ENCODE data around the gene INVS.
"Not testable (repeated sequence)": the region's sequence is repeated elsewhere in the genome, so short reads cannot be mapped to it uniquely, and the experiment has no call there.

Gene INVS

DNA sequence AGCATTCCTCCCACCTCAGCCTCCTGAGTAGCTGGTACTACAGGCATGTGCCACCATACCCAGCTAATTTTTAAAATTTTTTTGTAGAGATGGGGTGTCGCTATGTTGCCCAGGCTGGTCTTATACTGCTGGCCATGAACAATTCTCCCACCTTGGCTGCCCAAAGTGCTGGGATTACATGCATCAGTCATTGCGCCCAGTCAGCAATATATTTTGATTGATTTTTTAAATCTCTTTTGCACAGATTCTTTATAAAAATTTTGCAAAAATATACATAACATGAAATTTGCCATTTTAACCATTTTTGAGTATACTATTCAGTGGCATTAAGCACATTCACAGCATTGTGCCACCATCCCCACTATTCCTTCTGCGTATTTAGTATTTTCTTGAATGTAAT, 94.0 kb downstream of the INVS start:
- no peak for DNase-seq (ENCODE audit: low spot score)

DNA sequence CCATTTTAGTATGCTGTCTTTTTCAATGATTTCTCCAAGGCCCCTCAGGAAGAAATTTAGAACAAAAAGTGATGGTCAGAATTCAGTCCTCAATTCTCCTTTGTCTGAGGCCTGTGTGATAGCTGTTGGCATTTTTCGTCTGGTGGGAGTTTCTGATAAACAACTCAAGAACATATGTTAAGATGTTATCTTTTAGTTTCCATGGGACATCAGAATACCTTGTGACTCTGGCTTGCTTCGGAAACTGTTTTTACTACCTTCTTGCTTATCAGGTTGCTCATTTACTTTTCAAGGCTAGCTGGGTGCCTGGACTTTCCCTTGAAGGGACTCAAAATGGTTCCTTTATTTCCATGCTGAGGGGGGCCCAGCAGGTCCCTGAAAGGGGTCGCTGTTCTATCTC, 97.2 kb downstream of the INVS start:
- peak; percentile 32 for DNase-seq (ENCODE audit: low spot score)

DNA sequence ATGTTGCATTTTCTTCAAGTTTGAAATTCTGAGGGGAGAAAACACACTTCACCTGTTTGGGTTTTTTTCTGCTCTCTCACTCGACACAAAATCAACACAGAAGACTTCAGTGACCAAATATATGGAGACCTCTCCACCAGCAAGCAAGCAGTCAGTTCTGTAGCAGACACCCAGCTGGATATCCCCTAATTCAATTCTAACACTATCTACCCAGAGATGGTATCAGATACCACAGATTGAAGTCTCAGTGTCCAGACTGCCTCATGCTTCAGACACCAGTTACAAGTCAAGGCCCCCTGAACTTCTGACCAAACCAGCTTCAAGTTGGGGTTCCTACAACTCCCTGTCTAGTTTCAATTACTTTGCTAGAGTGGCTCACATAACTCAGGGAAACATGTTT, 97.8 kb downstream of the INVS start:
- peak; percentile 84 for DNase-seq (ENCODE audit: low spot score)

DNA sequence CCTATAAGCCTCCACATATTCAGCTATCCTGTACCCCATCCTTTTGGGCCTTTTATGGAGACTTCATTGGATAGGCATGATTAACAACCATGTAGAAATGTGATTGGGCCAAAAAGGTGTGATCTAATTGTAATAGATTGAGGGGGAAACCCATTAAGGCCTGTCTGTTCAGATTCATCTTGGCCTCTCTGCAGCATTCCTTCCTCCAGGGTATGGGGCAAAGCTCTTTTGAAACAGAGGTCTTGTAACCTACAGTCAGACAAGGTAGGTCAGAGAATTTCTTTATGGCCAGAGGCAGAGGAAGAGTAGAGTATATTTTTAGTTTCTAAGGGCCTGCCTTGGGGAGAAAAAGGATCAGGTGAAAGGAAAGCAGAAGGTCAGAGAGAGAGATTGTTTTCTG, 98.5 kb downstream of the INVS start:
- DNase-seq (ENCODE audit: low spot score), result no peak

DNA sequence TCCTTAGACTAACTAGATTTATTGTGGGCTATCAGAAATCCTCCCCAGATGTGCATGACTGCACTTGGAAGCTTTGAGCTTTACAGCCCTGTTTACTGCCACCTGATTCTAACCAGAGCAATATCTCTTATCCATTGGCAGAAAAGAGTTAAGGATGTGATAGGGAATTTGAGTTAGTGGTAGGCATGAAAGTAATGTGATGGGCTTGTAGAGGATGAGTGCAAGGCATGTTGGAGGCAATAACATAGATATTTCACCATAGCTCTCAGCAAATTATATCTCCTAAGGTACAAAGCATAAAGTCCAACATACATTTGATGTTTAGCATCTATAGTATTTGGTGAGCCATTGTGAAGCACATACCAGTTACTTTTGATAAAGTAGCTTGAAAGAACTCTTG, 103.8 kb downstream of the INVS start:
- DNase-seq (ENCODE audit: low spot score), result no peak

DNA sequence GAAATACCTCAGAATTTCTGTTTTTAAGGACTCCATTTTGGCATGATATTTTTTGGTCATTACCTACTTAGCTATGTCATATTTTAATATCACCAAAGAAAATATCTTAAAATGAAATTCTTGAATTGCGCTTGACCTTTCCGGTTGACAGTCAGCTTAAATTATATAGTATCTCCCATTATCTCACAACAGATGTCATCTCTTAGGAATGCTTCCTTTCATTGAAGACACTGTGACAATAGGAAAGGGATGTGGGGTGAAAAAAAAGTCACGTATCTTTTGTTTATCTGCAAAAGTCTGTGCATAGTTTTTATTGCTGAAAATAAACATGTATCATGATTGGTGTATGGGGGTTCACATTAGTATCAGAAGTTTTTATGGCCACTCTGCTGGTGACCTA, 105.8 kb downstream of the INVS start:
- no peak for DNase-seq (ENCODE audit: low spot score)

DNA sequence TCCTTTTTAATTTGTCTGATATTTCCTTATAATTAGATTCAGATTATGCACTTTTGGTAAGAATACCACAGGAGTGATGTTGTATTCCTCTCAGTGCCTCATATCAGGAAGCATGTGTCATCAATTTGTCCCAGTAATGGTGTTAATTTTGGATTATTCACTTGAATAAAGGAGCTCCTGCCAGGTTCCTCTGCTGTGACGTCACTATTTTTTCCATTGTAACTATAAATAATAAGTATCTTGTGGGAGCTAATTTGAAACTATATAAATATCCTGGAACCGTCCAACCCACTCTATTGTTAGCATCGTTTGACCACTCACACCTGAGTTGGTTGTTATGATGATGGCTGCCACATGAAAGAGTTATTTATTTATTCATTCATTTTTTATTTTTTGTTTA, 107.9 kb downstream of the INVS start:
- no peak for DNase-seq (ENCODE audit: low spot score)

DNA sequence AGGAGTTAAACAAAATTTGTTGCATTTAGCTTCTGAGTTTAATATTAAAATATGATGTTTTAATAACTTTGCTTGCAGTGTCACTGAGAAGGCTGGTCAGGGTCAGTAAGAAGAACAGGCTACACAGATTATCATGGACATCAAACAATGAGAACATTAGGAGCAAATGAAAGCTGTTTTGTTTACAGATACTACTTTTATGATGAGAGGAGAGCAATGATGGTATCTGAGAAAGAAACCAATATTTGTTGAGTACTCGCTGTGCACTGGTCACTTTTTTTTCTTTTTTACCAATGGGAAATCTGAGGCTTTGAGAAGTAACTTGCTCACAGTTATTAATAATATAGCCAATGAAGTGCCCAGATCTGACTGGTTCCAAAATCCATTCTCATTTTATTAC, 109.6 kb downstream of the INVS start:
- DNase-seq (ENCODE audit: low spot score), result no peak

DNA sequence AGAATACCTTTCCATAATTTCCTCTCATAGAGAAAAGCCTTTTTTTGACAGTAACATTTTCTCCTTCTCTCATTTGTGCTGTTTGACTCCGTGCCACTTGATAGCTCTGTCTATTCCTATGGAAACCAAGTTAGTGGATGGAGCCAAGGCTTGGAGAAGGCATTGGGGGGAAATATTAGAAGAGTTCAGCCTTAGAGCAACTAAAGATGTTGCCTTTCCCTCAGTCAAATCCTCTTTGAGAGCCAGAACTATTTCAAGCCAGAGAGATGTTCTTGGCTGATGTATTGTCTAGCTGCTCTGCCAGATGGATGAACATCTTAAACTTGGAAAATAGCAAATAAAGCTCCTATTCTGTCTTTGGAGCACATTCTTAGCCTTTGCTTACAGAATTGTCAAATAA, 112.4 kb downstream of the INVS start:
- no peak for DNase-seq (ENCODE audit: low spot score)

DNA sequence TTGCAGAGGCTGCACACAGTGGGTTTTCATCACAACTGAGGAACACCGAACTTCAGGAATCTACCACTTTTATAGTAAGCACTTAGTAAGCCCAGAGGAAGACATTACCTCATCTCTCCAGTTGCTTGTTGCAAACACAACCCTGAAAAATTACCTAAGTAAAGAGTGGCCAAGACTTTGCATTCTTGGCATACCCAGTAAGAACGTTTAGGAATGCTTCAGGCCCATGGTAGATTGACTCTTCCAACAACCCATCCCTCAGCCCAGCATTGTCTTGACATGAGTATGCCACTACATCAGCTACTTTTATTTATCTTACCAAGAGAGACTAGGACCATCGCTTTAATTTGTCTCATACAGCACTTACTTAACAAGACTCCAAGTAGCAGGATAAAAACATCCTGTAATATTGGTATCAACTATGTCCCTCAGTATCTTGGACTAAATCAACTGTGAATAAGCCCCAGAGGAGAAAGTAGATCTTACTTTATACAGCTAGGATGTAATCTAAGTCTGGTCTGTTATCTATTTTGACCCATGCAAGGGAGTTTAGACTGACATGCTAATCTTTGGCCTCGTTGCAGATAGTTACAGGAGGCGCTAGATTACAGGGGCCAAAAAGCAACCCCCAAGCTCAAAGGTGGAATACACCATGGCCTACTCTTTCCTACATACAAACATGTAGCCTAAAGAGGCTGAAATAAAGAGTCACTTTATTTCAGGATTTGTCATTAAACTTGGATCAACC, 114.9 kb downstream of the INVS start:
- no peak for DNase-seq (ENCODE audit: low spot score)

DNA sequence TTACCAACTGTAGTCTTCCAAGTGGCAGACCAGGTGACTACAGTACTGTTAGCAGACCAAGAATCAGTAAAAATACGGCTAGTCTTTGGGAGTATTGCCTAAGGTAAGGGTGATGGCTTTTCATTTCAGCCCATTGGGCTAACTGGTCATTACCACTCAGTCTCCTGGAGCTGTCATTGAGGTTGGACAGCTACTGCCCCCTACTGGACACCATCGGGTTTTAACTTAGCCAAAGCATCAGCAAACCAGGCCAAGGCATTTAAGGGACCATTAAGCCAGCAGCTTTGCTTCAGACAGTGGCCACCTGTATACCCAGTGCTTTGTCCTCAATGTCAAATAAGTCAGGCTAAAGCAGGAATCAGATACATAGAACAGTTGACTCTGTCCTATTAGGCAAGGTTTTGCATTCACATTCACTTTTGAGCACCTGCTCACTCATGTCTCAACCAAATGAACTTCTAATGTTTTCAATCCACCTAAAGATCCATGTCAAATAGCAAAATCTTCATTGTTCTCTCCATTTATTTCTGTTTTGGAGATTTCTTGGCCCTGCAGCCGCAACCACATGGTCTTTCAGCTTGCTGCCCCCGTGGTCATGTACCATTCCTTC, 117.2 kb downstream of the INVS start:
- DNase-seq (ENCODE audit: low spot score), result peak; percentile 26

DNA sequence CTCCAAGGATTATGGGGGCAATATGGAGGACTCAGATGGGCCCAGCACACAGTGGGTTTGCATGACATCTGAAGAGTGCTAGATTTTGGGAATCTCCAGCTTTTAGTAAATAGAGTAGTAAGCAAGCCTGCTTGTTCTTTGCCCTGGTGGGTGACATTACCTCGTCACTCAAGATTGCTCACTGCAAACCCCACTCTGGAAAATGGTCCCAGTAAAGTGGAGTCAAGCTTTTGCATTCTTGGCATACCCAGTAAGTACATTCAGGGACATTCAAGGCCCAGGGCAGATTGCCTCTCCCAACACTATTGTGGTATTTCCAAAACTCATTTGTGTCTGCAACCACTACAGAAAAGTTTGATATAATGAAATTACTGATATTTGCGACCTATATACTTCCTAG, 118.5 kb downstream of the INVS start:
- no peak for DNase-seq (ENCODE audit: low spot score)

DNA sequence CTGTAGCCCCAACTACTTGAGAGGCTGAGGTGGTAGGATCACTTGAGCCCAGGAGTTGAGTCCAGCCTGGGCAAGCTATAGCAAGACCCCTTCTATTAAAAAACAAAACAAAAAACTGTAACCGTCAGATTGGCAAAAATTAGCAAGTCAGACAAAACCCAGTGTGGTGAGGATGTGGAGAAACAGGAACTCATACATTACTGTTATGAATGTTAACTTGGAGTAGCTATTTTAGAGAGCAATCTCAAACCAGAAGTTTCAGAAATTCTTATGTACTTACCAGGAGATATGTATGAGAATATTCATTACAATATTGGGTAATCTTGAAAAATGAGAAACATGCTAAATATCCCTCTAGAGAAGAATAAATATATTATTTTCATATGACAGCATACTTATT, 120.3 kb downstream of the INVS start:
- no peak for DNase-seq (ENCODE audit: low spot score)

DNA sequence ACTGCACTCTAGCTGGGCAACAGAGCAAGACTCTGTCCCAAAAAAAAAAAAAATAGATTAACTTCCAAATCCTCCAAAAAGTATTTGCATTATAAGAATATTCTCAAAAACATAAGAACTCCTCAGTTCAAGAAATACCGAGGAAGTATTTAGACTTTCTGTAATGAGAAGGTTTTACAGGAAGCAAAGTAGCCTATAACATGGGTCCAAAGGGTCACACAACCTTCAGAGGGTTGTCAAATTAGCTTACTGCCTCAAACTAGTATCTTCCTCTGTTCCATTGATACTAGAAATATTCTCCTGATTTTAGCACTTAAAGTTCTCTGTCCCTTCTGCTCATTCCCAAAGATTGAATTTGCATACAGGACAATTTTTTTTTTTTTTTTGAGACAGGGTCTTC, 121.9 kb downstream of the INVS start:
- DNase-seq (ENCODE audit: low spot score), result no peak

DNA sequence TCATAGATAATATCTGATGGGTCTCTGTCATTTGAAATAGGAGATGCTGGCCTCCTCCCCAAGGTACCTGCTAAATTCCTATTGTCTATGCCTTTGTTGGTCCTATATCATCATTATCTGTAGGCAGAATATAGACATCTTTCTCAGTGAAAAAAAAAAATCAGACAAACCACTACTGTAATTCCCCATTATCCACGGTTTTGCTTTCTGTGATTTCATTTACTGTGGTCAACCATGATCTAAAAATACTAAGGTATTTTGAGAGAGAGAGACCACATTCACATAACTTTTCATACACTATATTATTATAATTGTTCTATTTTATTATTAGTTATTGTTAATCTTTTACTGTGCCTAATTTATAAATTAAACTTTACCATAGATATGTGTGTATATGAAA, 122.5 kb downstream of the INVS start:
- no peak for DNase-seq (ENCODE audit: low spot score)

DNA sequence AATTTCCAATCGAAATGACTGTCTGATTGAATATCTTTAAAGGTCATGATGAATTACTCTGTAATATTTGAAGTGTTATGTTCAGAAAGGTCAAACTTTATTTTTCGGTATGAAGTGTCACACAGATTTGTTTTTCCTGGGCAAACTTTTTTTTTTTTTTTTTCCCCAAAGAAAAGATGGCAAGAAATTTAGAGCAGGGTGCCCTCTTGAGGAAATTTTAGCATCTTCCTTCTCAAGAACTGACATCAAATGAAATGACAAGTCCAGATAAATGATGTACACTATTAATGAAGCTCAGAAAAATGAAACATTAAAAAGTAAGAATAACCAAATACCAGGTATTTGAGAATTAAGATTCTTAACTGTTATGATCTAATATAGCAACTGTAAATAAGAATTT, 123.6 kb downstream of the INVS start:
- peak; percentile 25 for DNase-seq (ENCODE audit: low spot score)

DNA sequence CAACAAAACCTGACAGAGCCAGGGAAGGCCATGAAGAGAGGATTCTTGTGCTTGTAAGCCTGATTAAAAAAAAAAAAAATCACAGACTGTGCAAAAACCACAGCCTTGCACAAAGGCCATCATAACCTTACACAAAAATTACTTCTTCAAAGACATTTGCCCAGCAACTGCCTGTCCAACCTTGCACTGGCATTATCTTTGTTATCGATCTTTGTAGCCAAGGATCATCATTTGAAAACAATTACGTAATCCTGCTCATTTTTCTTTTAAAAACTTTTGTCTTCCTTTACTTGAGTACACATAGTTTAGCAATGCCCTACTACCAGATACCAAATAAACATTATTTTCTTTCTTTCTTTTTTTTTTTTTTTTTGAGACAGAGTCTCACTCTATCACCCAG, 128.6 kb downstream of the INVS start:
- DNase-seq (ENCODE audit: low spot score), result no peak

DNA sequence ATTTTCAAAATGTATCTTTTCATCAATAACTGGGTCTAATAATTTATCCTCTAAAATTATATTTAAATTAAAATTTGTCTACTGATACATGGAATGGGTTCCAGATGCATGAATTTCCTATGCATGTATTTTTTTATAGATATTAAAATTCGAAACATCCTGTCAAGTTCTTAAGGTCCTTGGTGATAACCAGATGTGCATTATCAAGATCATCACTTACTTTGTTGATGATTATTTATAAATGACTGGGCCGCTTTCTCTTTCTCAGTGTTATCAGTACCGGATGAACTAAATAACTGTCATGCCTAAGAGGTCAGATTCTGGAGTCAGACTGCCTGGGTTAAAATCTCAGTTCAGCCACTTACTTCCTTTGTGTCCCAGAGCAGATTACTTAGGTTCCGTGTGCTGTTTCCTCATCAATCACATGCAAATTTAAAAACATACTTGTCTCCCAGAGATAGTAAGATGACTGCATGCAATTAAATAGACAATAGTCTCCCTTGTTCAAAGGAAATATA, 129.4 kb downstream of the INVS start:
- no peak for DNase-seq (ENCODE audit: low spot score)

DNA sequence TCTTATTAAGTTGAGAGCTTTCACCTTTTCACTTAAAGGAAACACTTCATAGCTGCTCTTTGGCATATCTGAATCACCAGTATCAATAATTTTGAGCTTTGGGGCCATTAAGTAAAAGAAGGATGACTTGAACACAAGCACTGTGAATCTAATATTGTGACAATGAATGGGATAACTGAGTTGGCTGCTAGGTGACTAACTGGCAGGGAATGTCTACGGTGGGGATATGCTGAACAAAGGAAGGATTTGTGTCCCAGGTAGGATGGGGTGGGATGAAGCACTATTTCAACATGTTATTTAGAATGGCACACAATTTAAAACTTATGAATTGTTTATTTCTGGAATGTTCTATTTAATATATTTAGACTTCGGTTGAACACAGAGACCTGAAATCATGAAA, 130.1 kb downstream of the INVS start:
- DNase-seq (ENCODE audit: low spot score), result no peak

DNA sequence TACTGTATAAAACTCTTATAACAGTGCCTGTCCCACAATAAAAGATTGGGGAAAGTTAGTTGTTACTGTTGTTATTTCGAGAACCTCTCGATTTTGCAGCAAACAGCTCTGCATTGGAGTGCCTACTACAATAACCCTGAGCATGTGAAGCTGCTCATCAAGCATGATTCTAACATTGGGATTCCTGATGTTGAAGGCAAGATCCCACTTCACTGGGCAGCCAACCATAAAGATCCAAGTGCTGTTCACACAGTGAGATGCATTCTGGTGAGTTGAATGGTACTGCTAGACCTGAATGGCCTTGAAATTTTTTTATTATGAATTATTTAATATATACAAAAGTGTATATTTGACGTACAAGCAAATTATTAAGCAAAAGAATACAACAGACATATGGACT, 130.5 kb downstream of the INVS start:
- no peak for DNase-seq (ENCODE audit: low spot score)

DNA sequence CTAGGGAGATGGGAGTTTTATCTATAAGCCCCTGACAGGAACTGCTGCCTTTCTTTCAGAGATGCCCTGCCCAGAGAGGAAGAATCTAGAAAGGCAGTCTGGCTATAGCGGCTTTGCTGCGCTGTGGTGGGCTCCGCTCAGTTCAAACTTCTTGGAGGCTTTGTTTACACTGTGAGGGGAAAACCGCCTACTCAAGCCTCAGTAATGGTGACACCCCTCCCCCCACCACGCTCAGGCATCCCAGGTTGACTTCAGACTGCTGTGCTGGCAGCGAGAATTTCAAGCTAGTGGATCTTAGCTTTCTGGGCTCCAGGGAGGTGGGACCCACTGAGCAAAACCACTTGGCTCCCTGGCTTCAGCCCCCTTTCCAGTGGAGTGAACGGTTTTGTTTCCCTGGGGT, 137.9 kb downstream of the INVS start:
- DNase-seq (ENCODE audit: low spot score), result not testable (repeated sequence)

DNA sequence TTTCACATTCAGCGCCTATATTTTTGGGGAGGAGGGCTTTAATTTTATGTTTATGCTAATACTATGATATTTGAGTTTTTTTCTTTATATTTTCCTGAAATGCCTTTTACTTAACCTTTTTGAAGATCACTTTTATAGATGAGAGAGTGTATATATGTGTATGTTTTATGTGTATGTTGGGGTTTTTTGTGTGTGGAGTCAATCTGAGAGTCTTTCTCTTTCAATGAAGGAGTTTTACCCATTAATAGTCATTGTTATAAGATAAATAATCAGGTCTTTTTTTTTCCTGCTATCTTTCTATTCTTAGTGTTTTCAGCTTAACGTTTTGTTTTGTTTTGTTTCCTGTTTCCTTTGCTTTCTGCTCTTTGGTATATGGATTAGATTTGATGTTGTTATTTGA, 141.5 kb downstream of the INVS start:
- no peak for DNase-seq (ENCODE audit: low spot score)

DNA sequence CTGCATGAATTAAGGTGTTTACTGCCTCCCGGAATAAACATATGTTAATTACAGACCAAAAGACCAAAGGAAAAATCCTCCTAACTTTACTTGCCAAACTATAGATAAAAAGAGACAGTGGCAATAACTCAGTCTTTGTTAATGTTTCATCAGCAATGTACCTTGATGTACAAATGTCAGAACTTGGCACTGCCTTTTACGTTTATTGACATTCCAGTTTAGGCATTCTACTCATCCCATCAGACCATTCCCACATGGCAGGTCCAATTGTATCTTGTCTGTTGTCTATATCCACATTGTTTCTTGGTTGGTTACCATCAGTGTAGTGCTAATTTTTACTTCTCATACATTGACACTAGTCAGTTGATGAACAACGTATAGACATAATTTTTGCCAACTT, 168.2 kb downstream of the INVS start:
- DNase-seq (ENCODE audit: low spot score), result no peak

DNA sequence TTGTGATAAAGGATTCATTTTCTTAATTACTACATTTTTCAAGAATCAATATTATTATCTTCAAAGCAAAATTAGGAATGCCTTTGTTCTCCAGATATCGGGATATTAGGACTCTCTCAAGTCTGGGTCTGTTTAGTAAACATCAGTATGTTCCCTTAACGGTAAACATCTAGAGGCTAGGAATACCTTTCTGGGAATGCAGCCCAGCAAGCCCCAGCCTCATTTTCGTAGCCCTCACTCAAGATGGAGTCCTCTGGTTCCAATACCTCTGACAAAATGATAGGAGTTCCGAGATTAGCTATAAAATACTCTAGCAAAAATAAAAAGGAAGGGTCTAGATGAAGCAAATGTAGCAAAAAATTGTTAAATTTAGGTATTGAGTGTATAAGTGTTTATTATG, 169.2 kb downstream of the INVS start:
- no peak for DNase-seq (ENCODE audit: low spot score)

All from SK-N-DZ (cell line).